Measurements from ENCODE around the gene TRIM8.
A peak's percentile ranks its signal among the peaks of the same experiment; 100 is the strongest.

TRIM8 gene

GRCh38 chr10:102616066-102616770, 28.1 kb upstream of the TRIM8 start:
- DNase-seq, result no peak

GRCh38 chr10:102617041-102617440, 27.2 kb upstream of the TRIM8 start:
- no peak for DNase-seq

GRCh38 chr10:102617816-102618215, 26.5 kb upstream of the TRIM8 start:
- DNase-seq, result no peak

GRCh38 chr10:102619281-102619981, 24.8 kb upstream of the TRIM8 start:
- DNase-seq, result no peak

- no peak for DNase-seq
Measured at GRCh38 chr10:102620138-102620590, 24.1 kb upstream of the TRIM8 start.

- no peak for DNase-seq
Measured at GRCh38 chr10:102620591-102621442, 23.5 kb upstream of the TRIM8 start.

GRCh38 chr10:102621443-102622325, 22.6 kb upstream of the TRIM8 start:
- DNase-seq, result peak; percentile 57

- no peak for DNase-seq
Measured at GRCh38 chr10:102624094-102624493, 20.2 kb upstream of the TRIM8 start.

- DNase-seq, result no peak
Measured at GRCh38 chr10:102624751-102625645, 19.3 kb upstream of the TRIM8 start.

- DNase-seq, result no peak
Measured at GRCh38 chr10:102626026-102626685, 18.1 kb upstream of the TRIM8 start.

GRCh38 chr10:102627291-102627735, 17.0 kb upstream of the TRIM8 start:
- DNase-seq, result peak; percentile 64

- no peak for DNase-seq
Measured at GRCh38 chr10:102627736-102628293, 16.5 kb upstream of the TRIM8 start.

GRCh38 chr10:102628451-102628911, 15.8 kb upstream of the TRIM8 start:
- DNase-seq, result peak; percentile 85

GRCh38 chr10:102629661-102630614, 14.3 kb upstream of the TRIM8 start:
- DNase-seq, result no peak

GRCh38 chr10:102630663-102631062, 13.6 kb upstream of the TRIM8 start:
- DNase-seq, result no peak

GRCh38 chr10:102631525-102632393, 12.5 kb upstream of the TRIM8 start:
- no peak for DNase-seq

- no peak for DNase-seq
Measured at GRCh38 chr10:102632394-102633111, 11.7 kb upstream of the TRIM8 start.
